Panc1 (cell line): ENCODE results near the gene MTHFD2L.

ENCODE experiments used
- REST ChIP-seq, 2 experiments: IDR thresholded peaks; 2 replicates each; pipeline ENCODE4 v1.6.1; 2011 to 2012; ENCODE audit warnings: low read depth in 2 of 2, control low read depth in 1 of 2, low read length in 1 of 2, mild to moderate bottlenecking in 1 of 2, moderate library complexity in 1 of 2; ENCODE audit not compliant: insufficient read depth in 1 of 2
- TF ChIP-seq, protein P1 (sequence below): fragments of 450-650 bp; IDR thresholded peaks from 2 replicates; pipeline ENCODE4 v1.5.1; 2017; ENCODE audit warnings: mild to moderate bottlenecking

DNA sequence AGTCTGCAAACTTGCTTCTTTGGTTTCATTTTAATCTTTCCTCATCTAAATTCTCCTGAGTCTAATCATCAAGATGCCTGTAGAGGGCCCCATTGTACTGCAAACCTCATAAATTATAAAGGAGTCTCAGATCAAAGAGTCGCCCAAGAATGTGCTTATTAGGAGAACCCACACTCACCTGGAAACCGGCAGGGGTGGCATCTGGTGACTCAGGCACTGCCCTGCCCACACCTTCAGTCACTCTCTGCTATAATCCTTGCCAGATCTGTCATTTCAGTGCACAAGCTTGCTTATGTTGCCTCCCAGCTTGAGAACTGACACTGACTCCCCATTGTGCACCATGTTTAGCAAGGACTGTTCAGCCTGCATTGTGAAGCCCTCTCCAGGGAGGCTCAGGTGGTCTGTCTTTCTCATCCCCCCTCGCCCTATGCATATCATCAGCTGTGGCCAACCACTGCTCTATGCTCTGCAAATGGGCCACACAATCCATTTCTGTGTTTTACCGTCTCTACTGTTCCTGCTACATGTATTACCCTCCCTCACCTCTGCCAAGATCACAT, 162.7 kb downstream of the MTHFD2L start:
- TF ChIP-seq, protein P1, sequence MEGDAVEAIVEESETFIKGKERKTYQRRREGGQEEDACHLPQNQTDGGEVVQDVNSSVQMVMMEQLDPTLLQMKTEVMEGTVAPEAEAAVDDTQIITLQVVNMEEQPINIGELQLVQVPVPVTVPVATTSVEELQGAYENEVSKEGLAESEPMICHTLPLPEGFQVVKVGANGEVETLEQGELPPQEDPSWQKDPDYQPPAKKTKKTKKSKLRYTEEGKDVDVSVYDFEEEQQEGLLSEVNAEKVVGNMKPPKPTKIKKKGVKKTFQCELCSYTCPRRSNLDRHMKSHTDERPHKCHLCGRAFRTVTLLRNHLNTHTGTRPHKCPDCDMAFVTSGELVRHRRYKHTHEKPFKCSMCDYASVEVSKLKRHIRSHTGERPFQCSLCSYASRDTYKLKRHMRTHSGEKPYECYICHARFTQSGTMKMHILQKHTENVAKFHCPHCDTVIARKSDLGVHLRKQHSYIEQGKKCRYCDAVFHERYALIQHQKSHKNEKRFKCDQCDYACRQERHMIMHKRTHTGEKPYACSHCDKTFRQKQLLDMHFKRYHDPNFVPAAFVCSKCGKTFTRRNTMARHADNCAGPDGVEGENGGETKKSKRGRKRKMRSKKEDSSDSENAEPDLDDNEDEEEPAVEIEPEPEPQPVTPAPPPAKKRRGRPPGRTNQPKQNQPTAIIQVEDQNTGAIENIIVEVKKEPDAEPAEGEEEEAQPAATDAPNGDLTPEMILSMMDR = peak; percentile 66
- no peak for TF ChIP-seq REST (IDR thresholded peaks at IDR 0.05; ENCODE audit: insufficient read depth in 1 of 2, low read depth in 2 of 2, low read length in 1 of 2)
